GM12891 (cell line): ENCODE data around the gene FGF12.

Experiments used
- POLR2A ChIP-seq: IDR thresholded peaks from 2 replicates; pipeline ENCODE4 v1.6.1; 2011; ENCODE audit warnings: low read depth, low read length, control low read depth
- POLR2AphosphoS5 ChIP-seq: IDR thresholded peaks from 2 replicates; pipeline ENCODE4 v1.6.1; 2011; ENCODE audit warnings: low read depth, low read length, control low read depth
- POU2F2 ChIP-seq: IDR thresholded peaks from 2 replicates; pipeline ENCODE4 v1.6.1; 2011; ENCODE audit warnings: low read depth, mild to moderate bottlenecking, control low read depth, low read length, moderate library complexity
- TAF1 ChIP-seq: IDR thresholded peaks from 2 replicates; pipeline ENCODE4 v1.6.1; 2011; ENCODE audit warnings: low read depth, low read length, control low read depth

DNA sequence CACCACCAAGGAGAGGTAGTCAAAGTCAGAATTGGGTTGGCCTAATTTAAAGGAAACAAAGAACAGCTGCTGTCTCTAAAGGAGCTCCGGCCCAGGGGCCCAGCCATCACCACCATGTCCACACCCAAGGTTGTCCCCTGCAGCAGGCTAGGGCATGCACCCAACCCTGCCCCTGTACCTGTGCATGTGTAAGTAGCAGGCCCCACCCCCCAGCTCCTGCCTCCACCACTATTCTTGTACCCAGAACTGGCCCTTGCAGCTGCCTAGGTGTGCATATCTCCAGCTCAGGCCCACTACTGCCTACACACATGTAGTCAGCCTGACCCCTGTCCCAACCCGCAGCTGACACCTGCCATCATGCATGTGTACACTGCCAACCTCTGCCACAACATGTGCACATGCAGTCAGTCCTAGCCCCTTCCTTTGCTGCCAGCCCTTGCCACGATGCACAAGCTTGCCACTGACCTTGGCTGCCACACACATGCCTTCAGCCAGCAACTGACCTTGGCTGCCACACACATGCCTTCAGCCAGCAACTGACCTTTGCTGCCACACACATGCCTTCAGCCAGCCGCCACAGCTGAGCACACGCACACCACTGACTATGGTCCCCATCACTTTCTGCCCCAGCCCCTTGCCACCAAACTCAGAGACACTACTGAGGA, 39.7 kb downstream of the FGF12 start:
- TF ChIP-seq POLR2A (no peak), TAF1 (no peak), POU2F2 (no peak), POLR2AphosphoS5 (no peak)
